HEK293 (cell line): ENCODE results near the gene TNFRSF1A.

Source experiments
- CTCF ChIA-PET: fragments of 350-600 bp; formaldehyde crosslinking; extraction: SDS; loops from one replicate; lab custom pipeline; 2021; ENCODE audit warnings: antibody characterized with exemption; lab: Yijun Ruan, JAX
- POLR2A ChIA-PET: fragments of 300-600 bp; formaldehyde crosslinking; extraction: SDS; loops from one replicate; lab custom pipeline; 2020; ENCODE audit warnings: antibody characterized with exemption, inconsistent platforms; lab: Yijun Ruan, JAX
- H3K27ac ChIP-seq: fragments of 200-500 bp; sonication (Bioruptor generic); 2 replicates; pipeline ENCODE4 v1.5.1; 2014; ENCODE audit warnings: low read depth, low read length, control low read depth, inconsistent platforms; ENCODE audit errors: extremely low read depth
- H3K36me3 ChIP-seq, 2 experiments: fragments of 200-500 bp in 1 of 2; sonication (Bioruptor generic) in 1 of 2; 1 replicate in 1 of 2; 2 replicates in 1 of 2; pipeline ENCODE4 v1.5.1; 2014 to 2017; ENCODE audit warnings: inconsistent platforms in 2 of 2, low read length in 2 of 2; ENCODE audit not compliant: control insufficient read depth in 2 of 2, insufficient read depth in 1 of 2
- H3K4me1 ChIP-seq: fragments of 200-500 bp; sonication (Bioruptor generic); 2 replicates; pipeline ENCODE4 v1.5.1; 2014; ENCODE audit warnings: mild to moderate bottlenecking, low read length, inconsistent platforms; ENCODE audit not compliant: control insufficient read depth, insufficient read depth
- H3K4me3 ChIP-seq: 2 replicates; pipeline ENCODE4 v1.5.1; 2011; ENCODE audit warnings: low read depth, mild to moderate bottlenecking, control low read depth, low read length, moderate library complexity
- H3K9me3 ChIP-seq: fragments of 200-500 bp; sonication (Bioruptor generic); 2 replicates; pipeline ENCODE4 v1.5.1; 2014; ENCODE audit warnings: low read depth, low read length, inconsistent platforms; ENCODE audit not compliant: control insufficient read depth, insufficient read depth
- CTCF ChIP-seq: fragments of 450-650 bp; formaldehyde crosslinking; IDR thresholded peaks from 2 replicates; pipeline ENCODE4 v1.5.1; 2016; ENCODE audit warnings: missing biosample characterization, missing genetic modification characterization
- GLIS1 ChIP-seq: fragments of 450-650 bp; formaldehyde crosslinking; IDR thresholded peaks from 2 replicates; pipeline ENCODE4 v1.5.1; 2016; ENCODE audit warnings: missing biosample characterization, missing genetic modification characterization
- INSM2 ChIP-seq: fragments of 450-650 bp; formaldehyde crosslinking; IDR thresholded peaks from 2 replicates; pipeline ENCODE4 v1.5.1; 2016; ENCODE audit warnings: missing biosample characterization, missing genetic modification characterization
- PRDM4 ChIP-seq: fragments of 450-650 bp; formaldehyde crosslinking; IDR thresholded peaks from 2 replicates; pipeline ENCODE4 v1.5.1; 2017; ENCODE audit warnings: missing biosample characterization, missing genetic modification characterization
- SETDB1 ChIP-seq: IDR thresholded peaks from one replicate; pipeline ENCODE4 v1.6.1; 2017; ENCODE audit warnings: mild to moderate bottlenecking, low read length, moderate library complexity, mixed read lengths; ENCODE audit not compliant: insufficient read length
- ZBTB1 ChIP-seq: fragments of 450-650 bp; formaldehyde crosslinking; IDR thresholded peaks from 2 replicates; pipeline ENCODE4 v1.5.1; 2016; ENCODE audit warnings: missing biosample characterization, missing genetic modification characterization
- ZBTB26 ChIP-seq: fragments of 450-650 bp; formaldehyde crosslinking; optimal IDR thresholded peaks from 2 replicates; pipeline ENCODE3; 2016; ENCODE audit warnings: missing biosample characterization, mild to moderate bottlenecking, missing genetic modification characterization
- ZBTB7A ChIP-seq: fragments of 450-650 bp; formaldehyde crosslinking; IDR thresholded peaks from 2 replicates; pipeline ENCODE4 v1.5.1; 2016; ENCODE audit warnings: low read depth, missing biosample characterization, missing genetic modification characterization
- ZEB2 ChIP-seq: fragments of 450-650 bp; formaldehyde crosslinking; IDR thresholded peaks from 2 replicates; pipeline ENCODE4 v1.5.1; 2016; ENCODE audit warnings: missing biosample characterization, missing genetic modification characterization
- ZFHX2 ChIP-seq: fragments of 450-650 bp; formaldehyde crosslinking; conservative IDR thresholded peaks from 2 replicates; pipeline ENCODE4 v1.5.1; 2016; ENCODE audit warnings: missing biosample characterization, missing genetic modification characterization
- ZNF2 ChIP-seq: fragments of 450-650 bp; formaldehyde crosslinking; IDR thresholded peaks from 2 replicates; pipeline ENCODE4 v1.5.1; 2016; ENCODE audit warnings: missing biosample characterization, missing genetic modification characterization
- ZNF221 ChIP-seq: fragments of 450-650 bp; formaldehyde crosslinking; IDR thresholded peaks from 2 replicates; pipeline ENCODE4 v1.5.1; 2017; ENCODE audit warnings: missing biosample characterization, missing genetic modification characterization, borderline replicate concordance
- ZNF24 ChIP-seq: fragments of 450-650 bp; formaldehyde crosslinking; IDR thresholded peaks from 2 replicates; pipeline ENCODE4 v1.5.1; 2016; ENCODE audit warnings: missing biosample characterization, missing genetic modification characterization
- ZNF248 ChIP-seq: fragments of 450-650 bp; formaldehyde crosslinking; IDR thresholded peaks from 2 replicates; pipeline ENCODE4 v1.5.1; 2017; ENCODE audit warnings: missing biosample characterization, missing genetic modification characterization
- ZNF280D ChIP-seq: fragments of 450-650 bp; formaldehyde crosslinking; IDR thresholded peaks from 2 replicates; pipeline ENCODE4 v1.5.1; 2016; ENCODE audit warnings: missing biosample characterization, missing genetic modification characterization
- ZNF311 ChIP-seq: fragments of 450-650 bp; formaldehyde crosslinking; IDR thresholded peaks from 2 replicates; pipeline ENCODE4 v1.5.1; 2017; ENCODE audit warnings: missing biosample characterization, missing genetic modification characterization, borderline replicate concordance
- ZNF350 ChIP-seq: fragments of 450-650 bp; formaldehyde crosslinking; IDR thresholded peaks from 2 replicates; pipeline ENCODE4 v1.5.0; 2017; ENCODE audit warnings: missing biosample characterization, mild to moderate bottlenecking, missing genetic modification characterization
- ZNF391 ChIP-seq: fragments of 450-650 bp; formaldehyde crosslinking; IDR thresholded peaks from 2 replicates; pipeline ENCODE4 v1.5.1; 2016; ENCODE audit warnings: low read depth, missing biosample characterization, missing genetic modification characterization, borderline replicate concordance
- ZNF529 ChIP-seq: fragments of 450-650 bp; formaldehyde crosslinking; IDR thresholded peaks from 2 replicates; pipeline ENCODE4 v1.5.1; 2017; ENCODE audit warnings: missing genetic modification characterization, missing biosample characterization; ENCODE audit not compliant: insufficient replicate concordance
- ZNF560 ChIP-seq: fragments of 450-650 bp; formaldehyde crosslinking; IDR thresholded peaks from 2 replicates; pipeline ENCODE4 v1.5.1; 2017; ENCODE audit warnings: missing biosample characterization, missing genetic modification characterization, borderline replicate concordance
- ZNF610 ChIP-seq: fragments of 450-650 bp; formaldehyde crosslinking; IDR thresholded peaks from 2 replicates; pipeline ENCODE4 v1.5.1; 2016; ENCODE audit warnings: missing biosample characterization, missing genetic modification characterization, borderline replicate concordance
- ZNF704 ChIP-seq: fragments of 450-650 bp; formaldehyde crosslinking; IDR thresholded peaks from 2 replicates; pipeline ENCODE4 v1.5.1; 2016; ENCODE audit warnings: missing biosample characterization, missing genetic modification characterization
- ZNF768 ChIP-seq: fragments of 450-650 bp; formaldehyde crosslinking; IDR thresholded peaks from 2 replicates; pipeline ENCODE4 v1.5.1; 2018; ENCODE audit warnings: missing biosample characterization, mild to moderate bottlenecking, missing genetic modification characterization
- ZNF785 ChIP-seq: fragments of 450-650 bp; formaldehyde crosslinking; IDR thresholded peaks from 2 replicates; pipeline ENCODE4 v1.5.1; 2016; ENCODE audit warnings: missing biosample characterization, missing genetic modification characterization
- ZSCAN16 ChIP-seq: fragments of 450-650 bp; formaldehyde crosslinking; IDR thresholded peaks from 2 replicates; pipeline ENCODE4 v1.5.1; 2016; ENCODE audit warnings: missing biosample characterization, missing genetic modification characterization

TNFRSF1A gene

GRCh38 chr12:6341417-6342139 lies at the start of gene TNFRSF1A (continued):
- TF ChIP-seq ZBTB26 (tag by site-specific recombination) = peak; percentile 4
- TF ChIP-seq ZNF248 (tag by site-specific recombination) = no peak
- no peak for TF ChIP-seq PRDM4 (tag by site-specific recombination)
- no peak for TF ChIP-seq ZNF221 (tag by site-specific recombination)
- TF ChIP-seq ZNF350 (tag by site-specific recombination) = no peak
- no peak for TF ChIP-seq ZSCAN16 (tag by site-specific recombination)
- TF ChIP-seq ZNF280D (tag by site-specific recombination) = no peak
- no peak for TF ChIP-seq ZNF529 (tag by site-specific recombination)
- TF ChIP-seq, all 188 proteins: peak for 45

- no peaks in the 10 kb centered on the region for H3K9me3 ChIP-seq
- H3K36me3 ChIP-seq = no peaks in the 10 kb centered on the region
- no peak overlapping the region for H3K4me3 ChIP-seq
- H3K4me1 ChIP-seq = no peaks in the 10 kb centered on the region
- no peak overlapping the region for H3K27ac ChIP-seq
- CTCF ChIA-PET = interaction anchor here (0.6 kb wide), 3 partner anchors 25 to 296 kb away, joined by 3 to 4 read pairs (median 4); no protein-coding TSS in a partner anchor
- POLR2A ChIA-PET = no interaction called here
- TF ChIP-seq ZNF560 (no peak), ZEB2 (no peak), ZNF610 (tag by site-specific recombination) (no peak), ZNF2 (tag by site-specific recombination) (no peak), ZFHX2 (no peak), ZNF768 (tag by site-specific recombination) (no peak), CTCF (no peak), ZNF311 (tag by site-specific recombination) (no peak), ZNF391 (tag by site-specific recombination) (no peak), SETDB1 (no peak), ZSCAN16 (tag by site-specific recombination) (no peak), ZNF704 (tag by site-specific recombination) (no peak), ZNF24 (tag by site-specific recombination) (no peak), GLIS1 (tag by site-specific recombination) (no peak), ZBTB7A (tag by site-specific recombination) (no peak), ZNF785 (tag by site-specific recombination) (no peak), INSM2 (tag by site-specific recombination) (no peak), ZBTB1 (no peak)
These were observed 49.1 kb upstream of the TNFRSF1A start for GRCh38 chr12:6391013-6391412.
